IMR-90 (cell line): ENCODE data around the gene CD248. TPM values are rescaled to one million over a fixed set of nuclear protein-coding genes. Genes with fewer than 3 reads are reported as not detected.

Source experiments
- ATAC-seq: fragments of 200-7000 bp; cut with Tn5 transposase; 2 replicates; pipeline ENCODE4 v1.9.1; 2020; ENCODE audit warnings: low read depth, mild to moderate bottlenecking, moderate library complexity
- BruUV-seq: library from RNA; stranded (reverse); fragments of 400-500 nt; replicated peaks from 2 replicates; lab custom pipeline; 2021; lab: Mats Ljungman, UMichigan
- CTCF ChIA-PET: fragments of 300-600 bp; formaldehyde crosslinking; extraction: SDS; loops from one replicate; lab custom pipeline; 2021; ENCODE audit warnings: antibody characterized with exemption; lab: Yijun Ruan, JAX
- POLR2A ChIA-PET: fragments of 300-600 bp; sonication (Branson Sonifier 250); formaldehyde crosslinking; loops from one replicate; lab custom pipeline; 2022; ENCODE audit warnings: antibody characterized with exemption; ENCODE audit not compliant: unreplicated experiment; lab: Charles Lee
- DNase-seq: peaks from one replicate; pipeline ENCODE4 v3.0.0; 2013
- H2AFZ ChIP-seq: replicated peaks from 2 replicates; pipeline ENCODE3; 2013; ENCODE audit warnings: low read length, mild to moderate bottlenecking; ENCODE audit not compliant: poor library complexity
- H2AK5ac ChIP-seq: 2 replicates; pipeline ENCODE4 v1.6.1; 2013; ENCODE audit warnings: low read depth, low read length, inconsistent platforms
- H2AK9ac ChIP-seq: replicated peaks from 2 replicates; pipeline ENCODE3; 2013; ENCODE audit warnings: mild to moderate bottlenecking, low read depth, low read length, moderate library complexity; ENCODE audit not compliant: poor library complexity
- H2BK120ac ChIP-seq: 2 replicates; pipeline ENCODE4 v1.6.1; 2013; ENCODE audit warnings: low read depth, low read length, inconsistent platforms
- H2BK15ac ChIP-seq: 3 replicates; pipeline ENCODE4 v1.6.1; 2013; ENCODE audit warnings: low read depth, low read length, inconsistent platforms
- H2BK20ac ChIP-seq: 2 replicates; pipeline ENCODE4 v1.6.1; 2013; ENCODE audit warnings: low read depth, mild to moderate bottlenecking, inconsistent platforms, low read length, moderate library complexity
- H2BK5ac ChIP-seq: 2 replicates; pipeline ENCODE4 v1.6.1; 2013; ENCODE audit warnings: mild to moderate bottlenecking, low read depth, low read length, inconsistent platforms; ENCODE audit not compliant: poor library complexity, severe bottlenecking
- H3K14ac ChIP-seq: replicated peaks from 2 replicates; pipeline ENCODE4 v1.6.1; 2013; ENCODE audit warnings: low read depth, low read length, inconsistent platforms
- H3K18ac ChIP-seq: 2 replicates; pipeline ENCODE4 v1.6.1; 2013; ENCODE audit warnings: low read depth, low read length, control low read depth
- H3K23ac ChIP-seq: 2 replicates; pipeline ENCODE4 v1.6.1; 2013; ENCODE audit warnings: low read depth, low read length, inconsistent platforms
- H3K27ac ChIP-seq: 2 replicates; pipeline ENCODE4 v1.5.1; 2013; ENCODE audit warnings: mild to moderate bottlenecking, control low read depth, low read length; ENCODE audit not compliant: insufficient read depth
- H3K27me3 ChIP-seq: 2 replicates; pipeline ENCODE4 v1.6.1; 2013; ENCODE audit warnings: low read length; ENCODE audit not compliant: control insufficient read depth, insufficient read depth
- H3K36me3 ChIP-seq: 2 replicates; pipeline ENCODE4 v1.6.1; 2013; ENCODE audit warnings: low read length, mixed read lengths; ENCODE audit not compliant: control insufficient read depth, insufficient read depth
- H3K4ac ChIP-seq: 2 replicates; pipeline ENCODE4 v1.6.1; 2013; ENCODE audit warnings: low read depth, low read length, inconsistent platforms
- H3K4me1 ChIP-seq: 2 replicates; pipeline ENCODE4 v1.6.1; 2013; ENCODE audit warnings: low read length, mixed read lengths; ENCODE audit not compliant: control insufficient read depth, insufficient read depth
- H3K4me2 ChIP-seq: 2 replicates; pipeline ENCODE4 v1.6.1; 2013; ENCODE audit warnings: low read depth, mild to moderate bottlenecking, control low read depth, low read length, moderate library complexity
- H3K4me3 ChIP-seq: 2 replicates; pipeline ENCODE4 v1.5.1; 2013; ENCODE audit warnings: low read depth, mild to moderate bottlenecking, control low read depth, low read length, moderate library complexity; ENCODE audit not compliant: insufficient read depth
- H3K56ac ChIP-seq: 2 replicates; pipeline ENCODE4 v1.6.1; 2013; ENCODE audit warnings: low read length, inconsistent platforms; ENCODE audit not compliant: insufficient read depth; ENCODE audit errors: extremely low read depth
- H3K79me1 ChIP-seq, 2 experiments: 2 replicates each; pipeline ENCODE4 v1.6.1; 2013; ENCODE audit warnings: low read length in 2 of 2, inconsistent platforms in 1 of 2, low read depth in 1 of 2
- H3K9ac ChIP-seq: 2 replicates; pipeline ENCODE4 v1.6.1; 2013; ENCODE audit warnings: low read depth, low read length, control low read depth
- H3K9me1 ChIP-seq: 2 replicates; pipeline ENCODE4 v1.6.1; 2013; ENCODE audit warnings: low read length, inconsistent platforms; ENCODE audit not compliant: insufficient read depth
- H3K9me3 ChIP-seq: 2 replicates; pipeline ENCODE4 v1.6.1; 2013; ENCODE audit warnings: low read length; ENCODE audit not compliant: control insufficient read depth, insufficient read depth
- H4K20me1 ChIP-seq: 2 replicates; pipeline ENCODE4 v1.6.1; 2013; ENCODE audit warnings: low read length, inconsistent platforms; ENCODE audit not compliant: insufficient read depth
- H4K5ac ChIP-seq: 2 replicates; pipeline ENCODE4 v1.6.1; 2013; ENCODE audit warnings: mild to moderate bottlenecking, low read depth, low read length, control low read depth
- H4K8ac ChIP-seq, 2 experiments: 2 replicates each; pipeline ENCODE4 v1.6.1; 2013; ENCODE audit warnings: low read depth in 2 of 2, low read length in 2 of 2, control low read depth in 1 of 2, inconsistent platforms in 1 of 2
- H4K91ac ChIP-seq: 2 replicates; pipeline ENCODE4 v1.6.1; 2013; ENCODE audit warnings: low read depth, low read length, inconsistent platforms; ENCODE audit not compliant: insufficient read depth
- POLR2A ChIP-seq: IDR thresholded peaks from 2 replicates; pipeline ENCODE4 v1.6.1; 2012; ENCODE audit warnings: mild to moderate bottlenecking, low read depth, low read length
- WGBS, 2 experiments: methylation state at CpG; one replicate each; pipeline versions ENCODE4 v1.1.5 to v1.1.7; 2013; ENCODE audit warnings: missing lambda C conversion rate in 2 of 2; ENCODE audit not compliant: insufficient read length in 1 of 2; ENCODE audit errors: extremely low coverage in 2 of 2; 5-methylcytosine and 5-hydroxymethylcytosine counted together
- dilution Hi-C: fragments of 300-500 bp; cut with HindIII; formaldehyde crosslinking; loops from one replicate; pipeline ENCODE4 v1.14.3; 2018; ENCODE audit warnings: low sequenced_read_pairs; ENCODE audit not compliant: unreplicated experiment
- in situ Hi-C: fragments of 300-500 bp; cut with MboI; formaldehyde crosslinking; loops from 3 replicates; pipeline ENCODE4 v1.14.3; 2019; ENCODE audit warnings: low sequenced_read_pairs, inconsistent platforms, mixed read lengths
- intact Hi-C: fragments of 100-400 bp; cut with micrococcal nuclease; formaldehyde crosslinking; loops from 2 replicates; pipeline ENCODE4 v1.10.0; 2022
- polyA plus RNA-seq, 3 experiments: library from polyadenylated mRNA; depleted of rRNA; stranded (reverse); fragments of >200 nt; gene quantifications; 2 replicates each; pipeline ENCODE4 v1.2.3, GENCODE V29; 2012; ENCODE audit warnings: low replicate concordance in 1 of 3
- total RNA-seq: library from RNA; depleted of rRNA; stranded (reverse); fragments of >200 nt; gene quantifications from 2 replicates; pipeline ENCODE4 v1.2.3, GENCODE V29; 2012
- TF ChIP-seq, protein P1 (sequence below): fragments of 150-350 bp; IDR thresholded peaks from 2 replicates; pipeline ENCODE4 v1.6.1; 2017; ENCODE audit warnings: mild to moderate bottlenecking, antibody characterized with exemption, low read length, low read depth
- TF ChIP-seq, protein P2 (sequence below): conservative IDR thresholded peaks from 2 replicates; pipeline ENCODE4 v1.5.1; 2012; ENCODE audit warnings: mild to moderate bottlenecking, low read depth, low read length, improper control_type of control experiment

Gene CD248
- total and polyA plus RNA-seq, 2 of the 4 experiments (the other 2 are of a cell fraction): 19.5 to 223 TPM

DNA sequence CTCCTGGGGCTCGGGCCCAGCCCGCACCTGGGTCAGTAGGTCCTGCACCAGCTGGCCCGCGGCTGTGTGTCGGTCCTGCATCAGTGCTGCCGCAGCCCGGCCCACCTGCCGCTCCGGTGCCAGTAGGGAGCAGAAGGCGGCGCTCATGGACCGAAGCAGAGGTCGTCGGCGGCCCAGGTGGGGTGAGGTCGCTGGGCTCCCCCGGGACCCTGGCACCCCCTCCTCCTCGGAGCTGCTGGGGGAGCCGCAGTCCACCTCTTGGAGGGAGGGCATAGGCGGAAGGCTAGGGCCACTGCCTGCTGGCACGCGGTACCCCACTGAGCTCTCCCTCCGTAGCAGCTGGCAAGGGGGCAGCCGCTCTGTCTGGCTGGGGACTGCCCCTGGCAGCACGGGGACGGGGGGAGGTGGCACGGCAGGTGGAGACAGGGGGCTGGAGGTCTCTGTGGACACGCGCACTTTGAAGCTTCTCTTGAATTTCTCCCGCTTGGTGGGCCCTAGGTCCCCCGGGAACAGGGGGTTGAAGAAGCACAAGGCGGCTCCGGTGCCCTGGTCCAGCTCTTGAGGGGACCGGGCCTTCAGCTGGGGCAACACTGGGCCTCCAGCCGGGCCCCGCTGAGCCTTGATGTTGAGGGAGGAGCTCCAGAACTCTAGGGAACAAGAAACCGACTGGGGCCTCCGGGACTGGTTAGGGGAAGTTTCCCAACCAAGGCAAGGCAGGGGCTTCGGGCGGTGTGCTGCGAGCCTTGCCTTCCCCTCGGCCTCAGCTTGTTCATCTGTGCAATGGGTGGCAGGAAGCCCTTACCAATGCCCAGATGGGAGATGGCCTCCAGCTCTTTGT lies 18.0 kb upstream of the CD248 start:
- TSS peak; percentile 48 for BruUV-seq
- peak overlapping the region; percentile 54; the same call in 1 of the 3 replicates for H2BK15ac ChIP-seq
- peak overlapping the region; percentile 91 for H2BK120ac ChIP-seq
- H3K14ac ChIP-seq: peak overlapping the region; percentile 95
- H3K9ac ChIP-seq: peak overlapping the region; percentile 72
- H3K9me3 ChIP-seq: no peaks in the 10 kb centered on the region
- ChIA-PET POLR2A (interaction anchor here (1.7 to 2.2 kb wide), 3 partner anchors 8 to 22 kb away, joined by 5 to 23 read pairs (median 5); no protein-coding TSS in a partner anchor), CTCF (interaction anchor here (0.5 to 2.1 kb wide), 4 partner anchors 23 to 56 kb away, joined by 3 to 17 read pairs (median 3); no protein-coding TSS in a partner anchor)
- peak overlapping the region; percentile 83 for H2AFZ ChIP-seq
- H3K9me1 ChIP-seq: no peaks in the 10 kb centered on the region
- 76% methylated on average over 33 of the region's 42 CpGs; no CpG with 5 or more reads in 1 of the 2 experiments for whole genome bisulfite sequencing, 2 experiments
- H3K79me1 ChIP-seq: peaks cover 5 to 45% of the 10 kb centered on the region in 2 experiments; a peak in 3 of 4 replicates
- H3K56ac ChIP-seq: peak overlapping the region; percentile 16; the same call in 1 of the 2 replicates
- peak overlapping the region; percentile 69; the same call in 1 of the 2 replicates for H4K5ac ChIP-seq
- H3K36me3 ChIP-seq: peaks cover 27% of the 10 kb centered on the region
- 0 out of 2 replicates have a peak, but pooled peaks have one; percentile 6 for TF ChIP-seq POLR2A
- TF ChIP-seq, protein P1, sequence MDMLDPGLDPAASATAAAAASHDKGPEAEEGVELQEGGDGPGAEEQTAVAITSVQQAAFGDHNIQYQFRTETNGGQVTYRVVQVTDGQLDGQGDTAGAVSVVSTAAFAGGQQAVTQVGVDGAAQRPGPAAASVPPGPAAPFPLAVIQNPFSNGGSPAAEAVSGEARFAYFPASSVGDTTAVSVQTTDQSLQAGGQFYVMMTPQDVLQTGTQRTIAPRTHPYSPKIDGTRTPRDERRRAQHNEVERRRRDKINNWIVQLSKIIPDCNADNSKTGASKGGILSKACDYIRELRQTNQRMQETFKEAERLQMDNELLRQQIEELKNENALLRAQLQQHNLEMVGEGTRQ: no peak
- TF ChIP-seq, protein P2, sequence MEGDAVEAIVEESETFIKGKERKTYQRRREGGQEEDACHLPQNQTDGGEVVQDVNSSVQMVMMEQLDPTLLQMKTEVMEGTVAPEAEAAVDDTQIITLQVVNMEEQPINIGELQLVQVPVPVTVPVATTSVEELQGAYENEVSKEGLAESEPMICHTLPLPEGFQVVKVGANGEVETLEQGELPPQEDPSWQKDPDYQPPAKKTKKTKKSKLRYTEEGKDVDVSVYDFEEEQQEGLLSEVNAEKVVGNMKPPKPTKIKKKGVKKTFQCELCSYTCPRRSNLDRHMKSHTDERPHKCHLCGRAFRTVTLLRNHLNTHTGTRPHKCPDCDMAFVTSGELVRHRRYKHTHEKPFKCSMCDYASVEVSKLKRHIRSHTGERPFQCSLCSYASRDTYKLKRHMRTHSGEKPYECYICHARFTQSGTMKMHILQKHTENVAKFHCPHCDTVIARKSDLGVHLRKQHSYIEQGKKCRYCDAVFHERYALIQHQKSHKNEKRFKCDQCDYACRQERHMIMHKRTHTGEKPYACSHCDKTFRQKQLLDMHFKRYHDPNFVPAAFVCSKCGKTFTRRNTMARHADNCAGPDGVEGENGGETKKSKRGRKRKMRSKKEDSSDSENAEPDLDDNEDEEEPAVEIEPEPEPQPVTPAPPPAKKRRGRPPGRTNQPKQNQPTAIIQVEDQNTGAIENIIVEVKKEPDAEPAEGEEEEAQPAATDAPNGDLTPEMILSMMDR: no peak
- intact Hi-C loops: no loop called here
- peak overlapping the region; percentile 63 to 79; a peak in 3 of 4 replicates for H4K8ac ChIP-seq
- dilution Hi-C loops: no loop called here
- H3K27ac ChIP-seq: peak overlapping the region; percentile 89
- peak overlapping the region; percentile 97 for H3K4ac ChIP-seq
- H2BK20ac ChIP-seq: peak overlapping the region; percentile 38; the same call in 1 of the 2 replicates
- no peaks in the 10 kb centered on the region for H3K27me3 ChIP-seq
- H3K4me3 ChIP-seq: peak overlapping the region; percentile 60
- H4K20me1 ChIP-seq: peaks cover 21% of the 10 kb centered on the region
- peak overlapping the region; percentile 99 for H2AK9ac ChIP-seq
- H2BK5ac ChIP-seq: peak overlapping the region; percentile 97
- H3K23ac ChIP-seq: peak overlapping the region; percentile 97
- peak overlapping the region; percentile 67 for H3K18ac ChIP-seq
- peak overlapping the region; percentile 90 for H2AK5ac ChIP-seq
- DNase-seq (no peak), ATAC-seq (no peak)
- peak overlapping the region; percentile 90 for H4K91ac ChIP-seq
- H3K4me2 ChIP-seq: peak overlapping the region; percentile 92
- H3K4me1 ChIP-seq: peaks cover 23% of the 10 kb centered on the region
- in situ Hi-C loops: no loop called here
